ENCODE data around the gene WEE1.

Gene WEE1

GRCh38 chr11:9567401-9567800 is 6.1 kb upstream of the WEE1 start (continued):
- no peak for TF ChIP-seq OSR1 (CRISPR knock-in tag; IDR thresholded peaks at IDR 0.05)
- no peak for TF ChIP-seq GLIS3 (CRISPR knock-in tag; IDR thresholded peaks at IDR 0.05)

- ATAC-seq: no peak
- no peak for TF ChIP-seq ZC3H10 (CRISPR knock-in tag; IDR thresholded peaks at IDR 0.05)
- TF ChIP-seq TSHZ2 (CRISPR knock-in tag; IDR thresholded peaks at IDR 0.05): no peak
- TF ChIP-seq CREB5 (CRISPR knock-in tag; IDR thresholded peaks at IDR 0.05; ENCODE audit: low read depth): no peak
- TF ChIP-seq, protein P1, sequence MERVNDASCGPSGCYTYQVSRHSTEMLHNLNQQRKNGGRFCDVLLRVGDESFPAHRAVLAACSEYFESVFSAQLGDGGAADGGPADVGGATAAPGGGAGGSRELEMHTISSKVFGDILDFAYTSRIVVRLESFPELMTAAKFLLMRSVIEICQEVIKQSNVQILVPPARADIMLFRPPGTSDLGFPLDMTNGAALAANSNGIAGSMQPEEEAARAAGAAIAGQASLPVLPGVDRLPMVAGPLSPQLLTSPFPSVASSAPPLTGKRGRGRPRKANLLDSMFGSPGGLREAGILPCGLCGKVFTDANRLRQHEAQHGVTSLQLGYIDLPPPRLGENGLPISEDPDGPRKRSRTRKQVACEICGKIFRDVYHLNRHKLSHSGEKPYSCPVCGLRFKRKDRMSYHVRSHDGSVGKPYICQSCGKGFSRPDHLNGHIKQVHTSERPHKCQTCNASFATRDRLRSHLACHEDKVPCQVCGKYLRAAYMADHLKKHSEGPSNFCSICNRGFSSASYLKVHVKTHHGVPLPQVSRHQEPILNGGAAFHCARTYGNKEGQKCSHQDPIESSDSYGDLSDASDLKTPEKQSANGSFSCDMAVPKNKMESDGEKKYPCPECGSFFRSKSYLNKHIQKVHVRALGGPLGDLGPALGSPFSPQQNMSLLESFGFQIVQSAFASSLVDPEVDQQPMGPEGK (CRISPR knock-in tag; IDR thresholded peaks at IDR 0.05; ENCODE audit: borderline replicate concordance): no peak
- TF ChIP-seq CSRNP3 (CRISPR knock-in tag; IDR thresholded peaks at IDR 0.05): no peak
- TF ChIP-seq CSDC2 (CRISPR knock-in tag; IDR thresholded peaks at IDR 0.05): no peak
- no peak for TF ChIP-seq ZNF565 (CRISPR knock-in tag; conservative IDR thresholded peaks at IDR 0.05; ENCODE audit: low read depth)
- TF ChIP-seq TCF4 (CRISPR knock-in tag; IDR thresholded peaks at IDR 0.05; ENCODE audit: borderline replicate concordance): no peak
- TF ChIP-seq TOX (CRISPR knock-in tag; IDR thresholded peaks at IDR 0.05; ENCODE audit: borderline replicate concordance): no peak
- TF ChIP-seq ZFP30 (CRISPR knock-in tag; IDR thresholded peaks at IDR 0.05): no peak
- TF ChIP-seq SNAI2 (CRISPR knock-in tag; IDR thresholded peaks at IDR 0.05): no peak
- TF ChIP-seq BACH2 (CRISPR knock-in tag; IDR thresholded peaks at IDR 0.05; ENCODE audit: borderline replicate concordance): no peak
- no peak for TF ChIP-seq ZNF8 (CRISPR knock-in tag; IDR thresholded peaks at IDR 0.05)
- TF ChIP-seq PPARA (CRISPR knock-in tag; IDR thresholded peaks at IDR 0.05; ENCODE audit: borderline replicate concordance): no peak
- no peak for TF ChIP-seq ESRRG (CRISPR knock-in tag; IDR thresholded peaks at IDR 0.05)
- TF ChIP-seq, protein P2, sequence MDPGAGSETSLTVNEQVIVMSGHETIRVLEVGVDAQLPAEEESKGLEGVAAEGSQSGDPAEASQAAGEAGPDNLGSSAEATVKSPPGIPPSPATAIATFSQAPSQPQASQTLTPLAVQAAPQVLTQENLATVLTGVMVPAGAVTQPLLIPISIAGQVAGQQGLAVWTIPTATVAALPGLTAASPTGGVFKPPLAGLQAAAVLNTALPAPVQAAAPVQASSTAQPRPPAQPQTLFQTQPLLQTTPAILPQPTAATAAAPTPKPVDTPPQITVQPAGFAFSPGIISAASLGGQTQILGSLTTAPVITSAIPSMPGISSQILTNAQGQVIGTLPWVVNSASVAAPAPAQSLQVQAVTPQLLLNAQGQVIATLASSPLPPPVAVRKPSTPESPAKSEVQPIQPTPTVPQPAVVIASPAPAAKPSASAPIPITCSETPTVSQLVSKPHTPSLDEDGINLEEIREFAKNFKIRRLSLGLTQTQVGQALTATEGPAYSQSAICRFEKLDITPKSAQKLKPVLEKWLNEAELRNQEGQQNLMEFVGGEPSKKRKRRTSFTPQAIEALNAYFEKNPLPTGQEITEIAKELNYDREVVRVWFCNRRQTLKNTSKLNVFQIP (CRISPR knock-in tag; IDR thresholded peaks at IDR 0.05; ENCODE audit: borderline replicate concordance, low read depth): no peak
- no peak for TF ChIP-seq ZFP3 (CRISPR knock-in tag; IDR thresholded peaks at IDR 0.05)
- no peak for TF ChIP-seq ISL1 (CRISPR knock-in tag; IDR thresholded peaks at IDR 0.05)
These were observed 5.2 kb upstream of the WEE1 start for GRCh38 chr11:9568161-9568853.

DNA sequence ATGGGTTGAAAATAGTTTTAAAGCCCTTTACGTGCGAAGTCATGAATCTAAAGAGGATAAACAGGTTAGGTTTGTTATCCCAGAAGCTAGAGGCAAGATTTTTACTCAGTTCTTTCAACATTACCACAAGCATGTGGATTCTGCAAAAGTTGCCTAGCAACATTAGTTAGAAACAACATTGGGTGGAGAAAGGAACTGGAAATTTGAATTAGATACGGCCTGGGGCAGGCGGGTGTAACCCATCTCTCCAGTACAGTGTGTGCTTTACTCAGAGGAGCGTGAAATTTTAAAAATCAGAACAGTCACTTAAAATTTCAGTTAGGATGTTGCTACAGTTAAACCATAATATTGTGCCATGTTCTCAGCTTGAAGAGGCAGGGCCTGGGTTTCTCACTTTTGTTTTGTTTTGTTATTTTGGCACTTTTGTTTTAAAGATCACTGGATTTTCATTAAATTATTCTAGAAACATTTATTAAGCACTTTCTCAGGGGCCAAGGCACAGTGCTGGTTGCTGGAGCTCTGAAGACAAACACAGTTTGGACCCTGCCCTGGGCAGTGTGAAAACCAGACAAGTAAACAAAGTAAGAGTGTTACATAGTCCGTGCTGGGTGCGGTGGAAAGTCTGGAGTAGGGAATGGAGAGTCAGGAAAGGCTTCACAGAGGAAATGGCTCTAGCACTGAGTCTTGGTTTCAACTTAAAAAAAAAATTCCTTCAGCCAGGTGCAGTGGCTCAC is 4.4 kb upstream of the WEE1 start:
- ATAC-seq: peak; percentile 8; the same call in 2 of the 3 replicates
- no peak for TF ChIP-seq TCF4 (CRISPR knock-in tag; IDR thresholded peaks at IDR 0.05; ENCODE audit: borderline replicate concordance)
- TF ChIP-seq ESRRG (CRISPR knock-in tag; IDR thresholded peaks at IDR 0.05): no peak
